CD4-positive, alpha-beta T cell treated with Interleukin-6 at 100 ng/mL for 8 hours (primary cell): ENCODE data around the gene IL6R.
"Not testable (repeated sequence)": the region's sequence is repeated elsewhere in the genome, so short reads cannot be mapped to it uniquely, and the experiment has no call there.

Experiments used
- DNase-seq: peaks from one replicate; pipeline ENCODE4 v3.0.0-alpha.2; 2020; ENCODE audit warnings: mixed read lengths, low spot score

IL6R gene

DNA sequence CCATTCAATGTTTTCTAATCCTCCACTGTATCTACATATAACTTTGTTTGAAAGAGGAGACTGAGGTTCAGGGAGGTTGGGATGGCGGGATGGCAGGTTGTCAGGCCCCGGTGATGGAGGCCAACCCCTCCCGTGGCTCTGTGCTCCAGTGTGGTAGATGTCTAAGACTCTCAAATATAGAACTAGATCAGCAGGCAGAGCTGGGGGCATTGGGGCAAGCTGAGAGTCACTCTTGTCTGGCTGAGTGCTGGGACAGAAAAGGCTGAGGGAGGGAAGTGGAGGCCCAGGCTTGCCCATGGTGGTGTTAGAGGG, 1.7 kb downstream of the IL6R start:
- no peak for DNase-seq

DNA sequence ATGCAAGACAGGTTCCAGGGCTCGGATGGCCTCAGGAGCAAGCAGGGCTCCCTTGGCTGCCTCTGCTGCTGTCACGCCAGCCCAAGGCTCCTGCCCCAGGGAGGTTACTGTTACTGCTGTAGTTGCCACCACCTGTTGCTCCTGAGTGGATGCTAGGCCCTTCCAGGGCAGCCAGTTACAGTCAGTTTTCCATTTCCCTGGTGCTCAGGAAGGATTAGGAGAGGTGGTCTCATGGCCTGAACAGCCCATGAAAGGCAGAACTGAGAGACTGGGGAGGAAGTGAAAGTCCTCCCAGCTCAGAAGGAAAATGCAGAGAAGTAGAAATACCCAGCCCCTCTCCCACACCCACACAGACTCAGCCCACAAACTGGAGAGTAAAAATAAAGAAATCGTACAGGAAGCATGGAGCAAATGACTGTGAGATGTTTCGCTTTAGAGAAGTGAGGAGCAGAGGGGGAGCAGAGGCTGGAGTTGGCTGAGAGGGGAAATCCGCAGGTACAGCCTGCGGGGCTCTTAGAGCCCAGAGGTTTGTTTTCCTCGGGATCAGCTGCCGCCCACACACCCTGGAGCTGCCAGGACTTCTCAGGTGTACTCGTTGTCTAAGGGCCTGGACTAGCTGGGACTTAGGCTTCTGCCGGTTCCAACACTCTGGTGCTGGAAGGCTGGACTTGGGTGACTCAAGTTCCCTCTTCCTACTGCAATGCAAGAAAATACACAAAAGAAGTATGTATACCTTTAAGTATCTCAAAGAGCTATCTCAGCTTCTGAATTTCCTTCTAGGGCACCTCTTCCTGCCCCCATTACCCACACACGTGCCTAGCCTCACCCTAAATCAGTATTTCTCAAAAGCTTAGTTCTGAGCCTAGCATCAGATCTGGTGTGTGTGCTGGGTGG, 2.3 kb downstream of the IL6R start:
- peak; percentile 54 for DNase-seq

DNA sequence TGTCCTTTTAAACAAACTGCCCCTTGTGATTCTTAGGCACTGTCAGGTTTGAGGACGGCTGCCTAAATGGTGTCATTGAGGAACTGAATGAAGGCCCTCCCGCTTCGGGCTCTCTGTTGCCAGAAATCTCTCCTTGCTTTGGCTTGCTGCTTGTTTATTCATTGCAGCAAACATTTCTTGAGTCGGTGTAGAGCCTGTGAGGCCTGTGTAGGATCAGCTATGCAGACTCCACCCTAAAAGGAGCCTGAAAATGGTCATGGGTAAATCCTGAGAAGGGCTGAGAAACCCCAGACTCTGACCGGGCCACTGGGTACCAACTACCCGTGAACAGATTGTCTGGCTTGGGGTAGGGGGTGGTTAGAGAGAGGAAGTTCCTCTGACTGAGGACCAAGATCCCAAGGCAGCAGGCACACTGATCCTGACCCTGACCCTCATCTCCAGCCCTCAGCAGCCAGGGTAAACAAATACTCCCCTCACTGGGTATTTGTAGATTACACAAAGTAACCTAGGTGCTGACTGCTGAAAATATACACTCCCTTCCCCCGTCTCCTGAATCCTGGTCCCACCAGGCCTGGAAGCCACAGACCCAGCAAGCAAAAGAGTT, 3.1 kb downstream of the IL6R start:
- DNase-seq, result no peak

GRCh38 chr1:154410185-154410827, 5.2 kb downstream of the IL6R start:
- DNase-seq, result peak; percentile 47

GRCh38 chr1:154411525-154411924, 6.4 kb downstream of the IL6R start:
- DNase-seq, result no peak

GRCh38 chr1:154413177-154413783, 8.1 kb downstream of the IL6R start:
- DNase-seq, result no peak

GRCh38 chr1:154414606-154415005, 9.5 kb downstream of the IL6R start:
- DNase-seq, result no peak

- DNase-seq, result no peak
These were observed 11.6 kb downstream of the IL6R start for GRCh38 chr1:154416471-154417337.

DNA sequence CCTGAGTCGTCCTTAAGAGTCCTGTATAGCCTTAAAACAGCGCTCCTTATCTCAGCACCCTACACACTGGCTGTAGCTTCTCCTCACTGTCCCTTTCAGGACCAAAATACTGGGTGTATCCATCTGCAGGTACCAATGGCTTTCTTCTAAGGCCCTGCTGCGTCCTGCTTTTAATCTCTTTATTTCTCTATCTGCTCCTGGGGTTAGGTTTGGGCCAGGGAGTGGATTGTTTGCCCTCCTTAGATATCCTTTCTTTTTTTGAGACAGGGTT, 12.1 kb downstream of the IL6R start:
- DNase-seq, result no peak

- peak; percentile 37 for DNase-seq
These were observed 13.1 kb downstream of the IL6R start for GRCh38 chr1:154418062-154418921.

GRCh38 chr1:154418923-154419619, 13.9 kb downstream of the IL6R start:
- DNase-seq, result no peak

GRCh38 chr1:154419620-154420571, 14.8 kb downstream of the IL6R start:
- DNase-seq, result peak; percentile 63

DNA sequence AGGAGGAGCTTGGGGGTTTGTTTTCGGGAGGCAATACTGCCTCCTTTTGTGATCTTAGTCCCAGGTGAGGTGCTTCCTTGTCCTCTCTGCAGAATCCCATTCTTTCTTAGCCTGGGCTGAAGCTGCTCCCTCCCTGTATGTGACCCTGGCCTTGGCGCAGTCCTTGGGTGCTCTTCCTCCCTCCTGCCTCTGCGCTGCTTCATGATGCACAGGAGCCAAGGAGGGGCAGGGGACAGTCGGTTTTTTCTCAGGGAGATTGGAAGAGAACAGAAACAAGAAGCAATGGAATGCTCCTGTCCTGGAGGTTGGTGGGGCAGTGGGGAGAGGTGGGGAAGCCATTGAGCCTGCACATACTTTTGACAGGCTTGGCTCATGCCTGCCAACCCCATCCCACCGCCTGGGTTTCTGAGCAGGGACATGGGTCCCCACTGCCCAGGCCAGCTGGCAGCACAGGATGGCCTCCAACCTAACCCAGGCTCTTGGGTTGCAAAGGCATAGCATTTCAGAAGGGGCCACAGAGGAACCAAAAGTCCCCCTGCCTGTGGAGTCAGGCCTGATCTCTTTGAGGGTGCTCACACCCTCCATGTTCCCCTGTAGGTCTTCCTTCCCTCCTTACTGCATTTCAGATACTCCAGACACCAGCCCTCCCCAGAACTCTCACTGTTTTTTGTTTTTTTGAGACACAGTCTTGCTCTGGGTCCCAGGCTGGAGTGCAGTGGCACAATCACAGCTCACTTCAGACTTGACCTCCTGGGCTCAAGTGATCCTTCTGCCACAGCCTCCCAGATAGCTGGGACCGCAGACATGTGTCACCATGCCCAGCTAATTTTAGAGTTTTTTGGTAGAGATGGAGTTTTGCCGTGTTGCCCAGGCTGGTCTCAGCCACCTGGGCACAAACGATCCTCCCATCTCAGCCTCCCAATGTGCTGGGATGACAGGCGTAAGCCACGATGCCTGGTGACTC, 16.1 kb downstream of the IL6R start:
- DNase-seq, result no peak

- not testable (repeated sequence) for DNase-seq
These were observed 16.9 kb downstream of the IL6R start for GRCh38 chr1:154422049-154422448.

- no peak for DNase-seq
These were observed 17.4 kb downstream of the IL6R start for GRCh38 chr1:154422521-154422920.

GRCh38 chr1:154423304-154423987, 18.3 kb downstream of the IL6R start:
- no peak for DNase-seq

- no peak for DNase-seq
These were observed 18.8 kb downstream of the IL6R start for GRCh38 chr1:154423988-154424326.

DNA sequence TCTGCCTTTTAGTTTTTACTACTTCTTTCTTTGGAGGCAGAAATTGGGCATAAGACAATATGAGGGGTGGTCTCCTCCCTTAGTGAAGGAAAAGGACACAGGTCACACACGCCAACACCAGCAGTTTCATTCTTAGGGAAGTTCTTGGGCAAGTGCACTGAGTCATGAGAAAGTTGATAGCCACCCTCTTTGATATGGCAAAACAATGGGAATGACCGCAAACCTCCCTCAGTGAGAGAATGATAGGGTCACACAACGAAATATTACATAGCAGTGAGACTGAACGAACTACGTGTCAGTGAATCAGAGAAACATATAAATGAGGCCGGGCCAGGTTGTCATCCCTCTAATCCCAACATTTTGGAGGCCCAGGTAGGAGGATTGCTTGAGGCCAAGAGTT, 20.0 kb downstream of the IL6R start:
- DNase-seq, result no peak
